ENCODE data around the gene HOXA3. TPM values are rescaled to one million over a fixed set of nuclear protein-coding genes. Genes with fewer than 3 reads are reported as not detected.

The HOXA3 gene
- total and polyA plus RNA-seq, 7 donors = 3.9 to 20.8 (median 10.3) TPM

DNA sequence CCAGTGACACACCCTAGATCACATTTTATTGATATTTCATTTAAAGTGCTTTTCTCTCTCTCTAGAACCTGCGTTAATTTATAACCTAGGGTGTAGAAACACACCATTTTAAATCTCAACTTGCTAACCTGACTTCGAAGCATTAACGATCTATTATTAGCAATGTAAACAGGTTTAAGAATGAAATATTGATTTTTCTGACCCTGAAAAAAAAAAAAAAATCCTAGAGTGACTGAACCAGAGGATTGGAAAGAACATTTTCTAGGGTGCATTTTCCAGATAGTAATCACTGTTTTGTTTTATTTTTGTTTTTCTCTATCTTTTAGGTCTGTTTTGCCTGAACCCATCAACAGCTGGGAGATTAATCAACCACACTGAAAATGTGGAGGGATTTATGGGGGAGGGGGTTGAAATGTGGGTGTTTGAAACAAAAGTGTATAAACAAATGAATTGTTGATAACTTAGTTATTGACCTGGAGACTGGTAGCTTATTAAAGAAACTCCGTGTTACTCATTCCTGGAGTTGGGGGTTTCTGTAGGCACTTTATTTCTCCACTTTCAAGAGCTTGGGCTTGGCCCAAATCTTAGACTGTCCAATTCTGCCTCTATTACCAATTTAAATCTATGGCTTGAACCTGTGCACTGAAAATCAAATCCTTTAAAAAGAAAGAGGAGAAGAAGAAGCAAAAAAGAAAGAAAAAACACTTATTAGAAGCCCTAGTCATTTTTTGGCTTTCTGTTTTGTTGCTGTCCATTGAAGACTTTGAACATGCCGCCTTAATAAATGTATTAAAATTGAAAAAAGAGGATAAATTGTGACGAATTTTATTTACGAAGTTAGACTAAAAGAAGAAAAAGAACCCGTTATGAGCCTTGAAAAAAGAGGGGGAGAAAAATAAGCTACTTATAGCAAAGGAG lies 52.7 kb downstream of the HOXA3 start:
- WGBS, 2 donors = 36 to 72% methylated on average over 8 of the region's 8 CpGs
- Histone ChIP-seq H3K4me1 (peaks cover 0 to 52% (median 30%) of the 10 kb centered on the region in 4 donors), H3K27me3 (no peaks in the 10 kb centered on the region), H3K9me3 (no peaks in the 10 kb centered on the region), H3K4me3 (peak overlapping the region in 2 of 4 donors; percentile 91 to 93), H3K36me3 (no peaks in the 10 kb centered on the region), H3K27ac (peak overlapping the region; percentile 93 to 99 (median 94))
- intact Hi-C loops (cut with DNase I) = loop anchor here (2.0 to 10.0 kb wide), 5 partner anchors 31 to 1235 kb away; partner anchors contain the start of genes CBX3, HNRNPA2B1, HOXA4 and HOXA9
- DNase-seq = no peak
- TF ChIP-seq POLR2A (IDR thresholded peaks at IDR 0.05) (no peak), EP300 (IDR thresholded peaks at IDR 0.05) (no peak), POLR2AphosphoS5 (IDR thresholded peaks at IDR 0.05) (no peak)
- TF ChIP-seq, protein P1, sequence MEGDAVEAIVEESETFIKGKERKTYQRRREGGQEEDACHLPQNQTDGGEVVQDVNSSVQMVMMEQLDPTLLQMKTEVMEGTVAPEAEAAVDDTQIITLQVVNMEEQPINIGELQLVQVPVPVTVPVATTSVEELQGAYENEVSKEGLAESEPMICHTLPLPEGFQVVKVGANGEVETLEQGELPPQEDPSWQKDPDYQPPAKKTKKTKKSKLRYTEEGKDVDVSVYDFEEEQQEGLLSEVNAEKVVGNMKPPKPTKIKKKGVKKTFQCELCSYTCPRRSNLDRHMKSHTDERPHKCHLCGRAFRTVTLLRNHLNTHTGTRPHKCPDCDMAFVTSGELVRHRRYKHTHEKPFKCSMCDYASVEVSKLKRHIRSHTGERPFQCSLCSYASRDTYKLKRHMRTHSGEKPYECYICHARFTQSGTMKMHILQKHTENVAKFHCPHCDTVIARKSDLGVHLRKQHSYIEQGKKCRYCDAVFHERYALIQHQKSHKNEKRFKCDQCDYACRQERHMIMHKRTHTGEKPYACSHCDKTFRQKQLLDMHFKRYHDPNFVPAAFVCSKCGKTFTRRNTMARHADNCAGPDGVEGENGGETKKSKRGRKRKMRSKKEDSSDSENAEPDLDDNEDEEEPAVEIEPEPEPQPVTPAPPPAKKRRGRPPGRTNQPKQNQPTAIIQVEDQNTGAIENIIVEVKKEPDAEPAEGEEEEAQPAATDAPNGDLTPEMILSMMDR (IDR thresholded peaks at IDR 0.05) = no peak

DNA sequence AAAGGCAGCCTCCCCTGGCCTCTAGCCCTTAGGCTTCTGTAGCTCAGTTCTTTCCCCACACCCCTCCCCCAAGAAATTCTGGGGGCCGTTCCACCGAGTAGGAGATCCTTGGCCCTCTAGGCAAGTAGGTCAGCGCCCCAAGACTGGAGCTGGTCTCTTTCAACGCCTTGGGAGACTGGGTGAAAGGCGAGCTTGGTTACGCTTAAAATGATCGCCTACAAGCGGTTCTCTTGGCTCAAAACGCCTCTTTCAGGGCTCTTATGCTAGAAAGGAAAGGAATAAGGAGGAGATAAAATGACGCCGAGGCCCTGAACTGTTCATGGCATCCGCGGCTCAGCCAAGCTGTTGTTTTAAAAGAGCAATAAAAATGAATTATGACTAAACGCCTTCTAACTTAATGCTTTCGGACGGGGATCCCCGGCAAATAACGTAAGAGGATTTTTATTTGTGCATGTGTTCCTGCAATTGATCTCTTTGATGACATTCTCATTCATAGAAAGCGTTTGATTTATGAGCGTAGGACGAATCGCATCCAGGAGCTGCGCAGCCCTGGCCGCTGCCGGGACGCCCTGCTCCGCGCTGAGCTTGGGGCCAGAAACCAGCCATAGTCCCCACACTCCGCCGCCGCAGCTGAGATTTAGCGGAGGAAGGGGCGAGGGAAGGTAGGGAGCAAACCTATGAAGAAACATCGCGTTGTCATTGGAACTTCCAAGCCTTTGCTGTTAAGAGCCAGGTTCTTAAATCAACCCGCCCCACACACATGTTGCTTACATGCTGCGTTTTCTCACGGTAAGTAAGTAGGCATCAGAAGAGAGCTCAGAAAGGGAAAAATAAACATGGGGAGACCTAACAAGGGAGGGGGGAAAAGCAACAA lies 53.6 kb downstream of the HOXA3 start:
- intact Hi-C loops (cut with DNase I) = loop anchor here (2.0 to 10.0 kb wide), 4 partner anchors 32 to 1234 kb away; partner anchors contain the start of genes CBX3, HNRNPA2B1 and HOXA4

DNA sequence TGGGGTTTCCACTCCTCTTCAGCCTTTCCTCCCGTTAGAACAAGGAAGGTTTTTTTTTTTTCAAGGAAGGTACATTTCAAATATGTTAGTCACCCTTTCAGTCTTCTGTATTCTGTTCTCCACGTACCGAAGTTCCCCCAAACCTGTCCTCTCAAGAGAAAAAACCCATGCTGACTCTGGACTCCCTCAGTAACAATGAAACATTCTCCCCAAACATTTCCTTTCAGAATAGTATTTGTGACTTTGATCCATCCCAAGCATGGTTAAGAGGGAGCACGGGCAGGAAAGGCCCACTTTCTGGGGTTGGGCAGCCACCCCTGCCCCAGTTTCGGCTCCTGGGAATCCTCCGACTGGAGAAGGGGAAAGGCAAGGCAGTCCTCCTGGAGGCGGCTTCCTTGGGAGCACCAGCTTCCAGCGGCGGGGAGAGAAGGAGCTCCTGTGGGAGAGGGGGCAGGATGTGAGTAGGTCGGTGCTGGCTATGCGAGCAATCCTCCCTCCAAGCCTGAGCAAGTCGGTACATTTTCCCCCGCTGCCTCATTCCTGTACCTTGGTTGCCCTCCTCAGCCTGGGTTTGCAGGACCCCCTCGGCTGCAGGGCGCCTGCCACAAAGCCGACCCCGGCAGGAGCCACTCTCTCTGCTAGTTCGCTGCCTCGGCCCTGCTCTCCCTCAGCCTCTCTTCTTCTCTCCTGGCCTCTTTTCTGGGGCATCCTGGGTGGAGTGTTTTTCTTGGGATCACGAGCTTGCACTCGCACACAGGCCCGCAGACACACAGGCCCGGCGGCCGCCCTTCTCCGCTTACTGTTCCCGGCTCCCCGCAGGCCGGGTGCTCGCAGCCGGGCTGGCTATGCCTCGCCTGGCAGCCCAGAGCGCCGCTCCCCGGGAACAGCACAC lies 54.5 kb downstream of the HOXA3 start:
- H3K36me3 ChIP-seq = no peaks in the 10 kb centered on the region
- H3K4me3 ChIP-seq = peak overlapping the region; percentile 77 to 93 (median 90)
- intact Hi-C loops (cut with DNase I) = loop anchor here (2.0 to 10.0 kb wide), 5 partner anchors 33 to 1233 kb away; partner anchors contain the start of genes CBX3, HNRNPA2B1, HOXA4 and SKAP2
- WGBS, 2 donors = 8 to 19% methylated on average over 35 of the region's 35 CpGs
- no peaks in the 10 kb centered on the region for H3K9me3 ChIP-seq
- H3K27me3 ChIP-seq = no peaks in the 10 kb centered on the region
- DNase-seq = peak; percentile 70
- peak overlapping the region; percentile 93 to 99 (median 94) for H3K27ac ChIP-seq
- H3K4me1 ChIP-seq = peaks cover 0 to 45% (median 29%) of the 10 kb centered on the region in 4 donors
- no peak for TF ChIP-seq EP300 (IDR thresholded peaks at IDR 0.05)
- TF ChIP-seq, protein P1 (IDR thresholded peaks at IDR 0.05) = no peak
- TF ChIP-seq POLR2A (IDR thresholded peaks at IDR 0.05) = no peak
- no peak for TF ChIP-seq POLR2AphosphoS5 (IDR thresholded peaks at IDR 0.05)

More for the DNA sequence above, 53.6 kb downstream of the HOXA3 start:
- peak; percentile 86 for DNase-seq
- H3K4me1 ChIP-seq = peaks cover 0 to 45% (median 29%) of the 10 kb centered on the region in 4 donors
- no peaks in the 10 kb centered on the region for H3K36me3 ChIP-seq
- peak overlapping the region; percentile 77 to 93 (median 90) for H3K4me3 ChIP-seq
- H3K27me3 ChIP-seq = no peaks in the 10 kb centered on the region
- no peaks in the 10 kb centered on the region for H3K9me3 ChIP-seq
- peak; percentile 62 to 86 (median 77) for TF ChIP-seq POLR2AphosphoS5 (IDR thresholded peaks at IDR 0.05)
- TF ChIP-seq EP300 (IDR thresholded peaks at IDR 0.05) = peak in 3 of 4 donors; percentile 63 to 83 (median 71)
- TF ChIP-seq POLR2A (IDR thresholded peaks at IDR 0.05) = peak; percentile 18 to 29
- TF ChIP-seq, protein P1 (IDR thresholded peaks at IDR 0.05) = no peak
- peak overlapping the region; percentile 93 to 99 (median 94) for H3K27ac ChIP-seq
- 9 to 23% methylated on average over 38 of the region's 38 CpGs for WGBS, 2 donors
